IPS DF 6.9 (cell line): ENCODE results near the gene OR6K6.

ENCODE experiments used
- DNase-seq: peaks from one replicate; pipeline ENCODE4 v3.0.0-alpha.2; 2013; ENCODE audit warnings: low read depth, low spot score
- H3K27ac ChIP-seq: one replicate; pipeline ENCODE4 v1.5.1; 2013; ENCODE audit warnings: low read length, control low read depth
- H3K27me3 ChIP-seq: 2 replicates; pipeline ENCODE4 v1.6.1; 2013; ENCODE audit warnings: mild to moderate bottlenecking, low read length; ENCODE audit not compliant: control insufficient read depth, insufficient read depth
- H3K36me3 ChIP-seq: 2 replicates; pipeline ENCODE4 v1.6.1; 2013; ENCODE audit warnings: low read length; ENCODE audit not compliant: control insufficient read depth, insufficient read depth
- H3K4me1 ChIP-seq: 2 replicates; pipeline ENCODE4 v1.6.1; 2013; ENCODE audit warnings: low read length; ENCODE audit not compliant: control insufficient read depth, insufficient read depth
- H3K4me3 ChIP-seq: 2 replicates; pipeline ENCODE4 v1.5.1; 2013; ENCODE audit warnings: mild to moderate bottlenecking, low read length
- H3K9me3 ChIP-seq: 2 replicates; pipeline ENCODE4 v1.6.1; 2013; ENCODE audit warnings: low read length, inconsistent platforms; ENCODE audit not compliant: control insufficient read depth, insufficient read depth
- WGBS: extraction: QIAGEN DNeasy Blood & Tissue Kit; methylation state at CpG from one replicate; pipeline ENCODE4 v1.1.7; 2013; ENCODE audit warnings: mixed read lengths, missing lambda C conversion rate; ENCODE audit not compliant: insufficient read length, insufficient coverage; 5-methylcytosine and 5-hydroxymethylcytosine counted together

The OR6K6 gene

GRCh38 chr1:158731707-158732106, 22.8 kb upstream of the OR6K6 start:
- no peaks in the 10 kb centered on the region for H3K27me3 ChIP-seq
- no peaks in the 10 kb centered on the region for H3K4me1 ChIP-seq
- DNase-seq: no peak
- H3K36me3 ChIP-seq: no peaks in the 10 kb centered on the region
- H3K4me3 ChIP-seq: no peak overlapping the region
- H3K9me3 ChIP-seq: no peaks in the 10 kb centered on the region
- no CpG with 5 or more reads among the region's 4 CpGs for WGBS
- no peak overlapping the region for H3K27ac ChIP-seq

GRCh38 chr1:158732524-158732923, 22.0 kb upstream of the OR6K6 start:
- Histone ChIP-seq H3K27me3 (no peaks in the 10 kb centered on the region), H3K9me3 (no peaks in the 10 kb centered on the region), H3K4me1 (no peaks in the 10 kb centered on the region), H3K36me3 (no peaks in the 10 kb centered on the region), H3K4me3 (no peak overlapping the region), H3K27ac (no peak overlapping the region)
- DNase-seq: no peak
- no CpG with 5 or more reads among the region's 2 CpGs for WGBS

GRCh38 chr1:158735848-158736247, 18.7 kb upstream of the OR6K6 start:
- Histone ChIP-seq H3K9me3 (no peaks in the 10 kb centered on the region), H3K27me3 (no peaks in the 10 kb centered on the region), H3K4me1 (no peaks in the 10 kb centered on the region), H3K27ac (no peak overlapping the region), H3K36me3 (no peaks in the 10 kb centered on the region), H3K4me3 (no peak overlapping the region)
- DNase-seq: no peak

DNA sequence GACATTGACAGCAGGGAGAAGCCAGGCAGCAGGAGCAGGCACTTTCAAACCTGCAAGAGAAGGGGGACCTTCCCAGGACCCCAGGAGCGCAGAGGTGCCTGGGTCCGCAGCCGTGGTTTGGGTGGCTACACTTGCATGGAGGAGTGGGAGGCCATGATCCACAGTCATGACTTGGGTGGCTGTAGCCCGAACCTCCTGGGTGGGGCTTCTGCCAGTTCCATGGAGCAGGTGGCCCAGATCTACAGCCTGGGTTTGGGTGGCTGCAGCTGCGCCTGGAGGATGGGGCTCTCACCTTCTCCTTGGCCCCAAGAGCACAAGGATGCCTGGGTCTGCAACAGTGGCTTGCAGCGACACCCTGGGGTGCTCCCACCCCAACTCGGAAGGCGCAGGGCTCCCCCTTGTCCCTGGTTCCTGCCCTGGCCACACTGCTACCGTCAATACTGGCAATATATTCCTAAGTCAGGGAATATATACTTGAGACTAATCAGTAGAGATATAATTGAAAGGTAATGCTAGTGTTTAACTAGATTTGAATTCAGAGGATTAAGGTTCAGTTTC, 2.3 kb upstream of the OR6K6 start:
- DNase-seq: no peak
- Histone ChIP-seq H3K4me3 (no peak overlapping the region), H3K27me3 (no peaks in the 10 kb centered on the region), H3K27ac (no peak overlapping the region), H3K4me1 (no peaks in the 10 kb centered on the region), H3K36me3 (no peaks in the 10 kb centered on the region), H3K9me3 (peaks cover 1% of the 10 kb centered on the region; the same call in 1 of the 2 replicates)
- WGBS: no CpG with 5 or more reads among the region's 9 CpGs

- no peaks in the 10 kb centered on the region for H3K9me3 ChIP-seq
- H3K27me3 ChIP-seq: no peaks in the 10 kb centered on the region
- no peak within 1 kb of the TSS for H3K27ac ChIP-seq
- no peaks in the 10 kb centered on the region for H3K4me1 ChIP-seq
- no peak within 1 kb of the TSS for H3K4me3 ChIP-seq
- no peaks in the 10 kb centered on the region for H3K36me3 ChIP-seq
- no CpG with 5 or more reads among the region's 6 CpGs for WGBS
- no peak for DNase-seq
Measured at GRCh38 chr1:158771950-158772866, 17.7 kb downstream of the OR6K6 start, which contains the start of gene OR6N1. OR6N1 (minus strand) TSS chr1:158772195; CDS start chr1:158766682, 5,513 bp downstream.

GRCh38 chr1:158781104-158781503, 26.6 kb downstream of the OR6K6 start, which contains the start of gene OR6N2:
OR6N2 (minus strand) TSS chr1:158781204; CDS start chr1:158777635, 3,569 bp downstream.
- no peak within 1 kb of the TSS for H3K27ac ChIP-seq
- DNase-seq: no peak
- H3K36me3 ChIP-seq: no peaks in the 10 kb centered on the region
- H3K4me1 ChIP-seq: no peaks in the 10 kb centered on the region
- H3K9me3 ChIP-seq: no peaks in the 10 kb centered on the region
- no peaks in the 10 kb centered on the region for H3K27me3 ChIP-seq
- no peak within 1 kb of the TSS for H3K4me3 ChIP-seq

DNA sequence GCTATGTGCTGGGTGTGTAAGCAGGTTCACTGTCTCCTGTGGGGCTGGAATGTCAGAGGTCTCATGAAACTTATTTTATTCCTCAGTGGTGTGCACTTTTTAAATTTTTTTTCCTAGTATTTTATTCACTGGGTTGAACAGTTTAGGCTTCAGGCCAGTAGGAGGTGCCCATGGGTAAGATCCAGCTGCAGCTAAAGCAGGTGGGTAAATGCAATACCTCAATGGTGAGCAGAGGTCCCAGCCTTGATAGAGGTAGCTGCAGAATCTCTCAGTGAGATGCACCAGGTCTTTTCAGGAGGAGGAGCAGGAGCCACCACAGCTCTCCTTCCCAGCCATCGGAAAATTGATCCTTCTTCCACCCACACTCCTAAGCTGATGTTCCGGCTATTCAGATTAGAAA, 39.1 kb downstream of the OR6K6 start:
- Histone ChIP-seq H3K27ac (no peak overlapping the region), H3K27me3 (no peaks in the 10 kb centered on the region), H3K4me1 (no peaks in the 10 kb centered on the region), H3K4me3 (no peak overlapping the region), H3K9me3 (no peaks in the 10 kb centered on the region), H3K36me3 (no peaks in the 10 kb centered on the region)
- WGBS: no CpG with 5 or more reads among the region's 2 CpGs
- peak; percentile 31 for DNase-seq

DNA sequence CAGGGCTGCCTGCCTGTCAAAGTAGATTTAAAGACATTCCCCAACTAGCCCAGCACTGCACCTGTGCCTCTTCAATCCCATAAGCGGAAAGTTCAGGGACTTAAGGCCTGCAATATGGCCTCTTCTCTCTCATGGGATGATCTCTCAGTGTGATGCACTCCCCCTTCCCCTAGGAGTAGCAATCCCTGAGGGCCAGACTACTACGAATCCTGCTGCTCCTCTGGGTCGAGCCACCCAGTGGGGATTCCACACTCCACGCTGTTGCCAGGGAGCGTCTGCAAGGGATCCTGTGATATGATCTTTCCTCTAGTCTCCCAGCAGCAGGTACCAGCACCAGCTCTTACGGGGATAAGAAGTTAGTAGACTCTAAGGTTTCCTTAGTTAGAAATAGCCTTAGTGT, 39.7 kb downstream of the OR6K6 start:
- WGBS: no CpG with 5 or more reads among the region's 6 CpGs
- H3K27ac ChIP-seq: no peak overlapping the region
- no peaks in the 10 kb centered on the region for H3K36me3 ChIP-seq
- H3K27me3 ChIP-seq: no peaks in the 10 kb centered on the region
- H3K4me3 ChIP-seq: no peak overlapping the region
- no peaks in the 10 kb centered on the region for H3K9me3 ChIP-seq
- no peaks in the 10 kb centered on the region for H3K4me1 ChIP-seq
- DNase-seq: no peak

- no peak for DNase-seq
- no peaks in the 10 kb centered on the region for H3K4me1 ChIP-seq
Measured at GRCh38 chr1:158798531-158798930, 44.0 kb downstream of the OR6K6 start.

GRCh38 chr1:158799689-158800088, 45.2 kb downstream of the OR6K6 start:
- Histone ChIP-seq H3K4me3 (no peak overlapping the region), H3K9me3 (no peaks in the 10 kb centered on the region), H3K36me3 (no peaks in the 10 kb centered on the region), H3K27ac (no peak overlapping the region), H3K4me1 (no peaks in the 10 kb centered on the region), H3K27me3 (no peaks in the 10 kb centered on the region)
- no CpG with 5 or more reads among the region's 4 CpGs for WGBS
- DNase-seq: no peak

More at GRCh38 chr1:158798531-158798930, 44.0 kb downstream of the OR6K6 start:
- H3K4me3 ChIP-seq: no peak overlapping the region
- H3K36me3 ChIP-seq: no peaks in the 10 kb centered on the region
- WGBS: no CpG with 5 or more reads among the region's 3 CpGs
- H3K27me3 ChIP-seq: no peaks in the 10 kb centered on the region
- no peaks in the 10 kb centered on the region for H3K9me3 ChIP-seq
- no peak overlapping the region for H3K27ac ChIP-seq
